Vagina (tissue), 2 donors: ENCODE results near the gene ZBTB40. TPM values are rescaled to one million over a fixed set of nuclear protein-coding genes. Genes with fewer than 3 reads are reported as not detected.

Experiments used
- DNase-seq, 2 donors: peaks; one replicate each; pipeline ENCODE4 v3.0.0-alpha.2; 2017; ENCODE audit errors: extremely low spot score in 2 of 2
- H3K27ac ChIP-seq: fragments of 200-600 bp; sonication (generic); one replicate; pipeline ENCODE4 v1.5.1; 2019
- H3K27me3 ChIP-seq: fragments of 200-600 bp; sonication (generic); one replicate; pipeline ENCODE4 v1.5.1; 2019
- H3K36me3 ChIP-seq, 2 donors: fragments of 200-600 bp; sonication (generic); one replicate each; pipeline ENCODE4 v1.5.1; 2017 to 2019
- H3K4me1 ChIP-seq: fragments of 200-600 bp; sonication (generic); one replicate; pipeline ENCODE4 v1.5.1; 2019
- H3K4me3 ChIP-seq, 2 donors: fragments of 200-600 bp; sonication (generic); 1 replicate in 1 of 2; 2 replicates in 1 of 2; pipeline ENCODE4 v1.5.1; 2016 to 2019
- H3K9me3 ChIP-seq: fragments of 200-600 bp; sonication (generic); one replicate; pipeline ENCODE4 v1.5.1; 2019
- CTCF ChIP-seq, 3 experiments: fragments of 450-650 bp in 2 of 3; fragments of 200-600 bp in 1 of 3; sonication (generic) in 1 of 3; IDR thresholded peaks; one replicate each; pipeline ENCODE4 v1.5.1; 2017 to 2019; ENCODE audit warnings: antibody characterized with exemption in 3 of 3, mild to moderate bottlenecking in 2 of 3, moderate library complexity in 2 of 3
- POLR2A ChIP-seq, 2 donors: fragments of 450-650 bp; IDR thresholded peaks; one replicate each; pipeline ENCODE4 v1.6.1; 2017; ENCODE audit warnings: antibody characterized with exemption in 2 of 2, mild to moderate bottlenecking in 2 of 2, moderate library complexity in 2 of 2
- POLR2AphosphoS5 ChIP-seq, 2 donors: sonication (generic); formaldehyde crosslinking; IDR thresholded peaks; one replicate each; pipeline ENCODE4 v1.9.0; 2017; ENCODE audit warnings: antibody characterized with exemption in 2 of 2, mild to moderate bottlenecking in 2 of 2, low read depth in 1 of 2; ENCODE audit not compliant: insufficient read depth in 1 of 2
- intact Hi-C: fragments of 100-400 bp; cut with DNase I; formaldehyde crosslinking; loops from one replicate; pipeline ENCODE4 v1.15.1; 2023
- total RNA-seq: library from RNA; depleted of rRNA; stranded (reverse); fragments of >200 nt; gene quantifications from one replicate; pipeline ENCODE4 v1.2.3, GENCODE V29; 2016

Gene ZBTB40
- total RNA-seq, 1 donor from 2014 or later: 14.7 TPM

GRCh38 chr1:22416555-22417454 lies 34.8 kb upstream of the ZBTB40 start:
- Histone ChIP-seq H3K27me3 (no peaks in the 10 kb centered on the region), H3K36me3 (no peaks in the 10 kb centered on the region), H3K27ac (no peak overlapping the region), H3K4me1 (peaks cover 5% of the 10 kb centered on the region), H3K4me3 (no peak overlapping the region), H3K9me3 (no peaks in the 10 kb centered on the region)
- DNase-seq: no peak
- intact Hi-C loops: loop anchor here (5.0 kb wide), 1 partner anchor 225 kb away; the partner anchor contains the start of gene C1QC
- TF ChIP-seq CTCF (IDR thresholded peaks at IDR 0.05): peak; percentile 18 to 49 (median 41)
- TF ChIP-seq POLR2A (IDR thresholded peaks at IDR 0.05): no peak
- TF ChIP-seq POLR2AphosphoS5 (IDR thresholded peaks at IDR 0.05; ENCODE audit: insufficient read depth in 1 of 2, low read depth in 1 of 2): peak in 1 of 2 donors; percentile 29

GRCh38 chr1:22417466-22417865 lies 34.2 kb upstream of the ZBTB40 start:
- H3K27me3 ChIP-seq: no peaks in the 10 kb centered on the region
- TF ChIP-seq CTCF (IDR thresholded peaks at IDR 0.05): no peak
- TF ChIP-seq POLR2AphosphoS5 (IDR thresholded peaks at IDR 0.05; ENCODE audit: insufficient read depth in 1 of 2, low read depth in 1 of 2): no peak
- no peak for TF ChIP-seq POLR2A (IDR thresholded peaks at IDR 0.05)
- DNase-seq: no peak
- H3K27ac ChIP-seq: no peak overlapping the region
- H3K4me1 ChIP-seq: peaks cover 5% of the 10 kb centered on the region
- H3K9me3 ChIP-seq: no peaks in the 10 kb centered on the region
- H3K4me3 ChIP-seq: no peak overlapping the region
- no peaks in the 10 kb centered on the region for H3K36me3 ChIP-seq
- intact Hi-C loops: loop anchor here (5.0 kb wide), 1 partner anchor 225 kb away; the partner anchor contains the start of gene C1QC

GRCh38 chr1:22418312-22418711 lies 33.3 kb upstream of the ZBTB40 start:
- H3K36me3 ChIP-seq: no peaks in the 10 kb centered on the region
- no peaks in the 10 kb centered on the region for H3K9me3 ChIP-seq
- intact Hi-C loops: loop anchor here (5.0 kb wide), 1 partner anchor 224 kb away; the partner anchor contains the start of gene C1QC
- H3K4me1 ChIP-seq: peaks cover 5% of the 10 kb centered on the region
- DNase-seq: peak in 1 of 2 donors; percentile 37
- no peak for TF ChIP-seq CTCF (IDR thresholded peaks at IDR 0.05)
- no peak for TF ChIP-seq POLR2AphosphoS5 (IDR thresholded peaks at IDR 0.05; ENCODE audit: insufficient read depth in 1 of 2, low read depth in 1 of 2)
- TF ChIP-seq POLR2A (IDR thresholded peaks at IDR 0.05): no peak
- H3K27me3 ChIP-seq: no peaks in the 10 kb centered on the region
- no peak overlapping the region for H3K4me3 ChIP-seq
- H3K27ac ChIP-seq: no peak overlapping the region

GRCh38 chr1:22418933-22419382 lies 32.7 kb upstream of the ZBTB40 start:
- Histone ChIP-seq H3K27me3 (no peaks in the 10 kb centered on the region), H3K4me3 (no peak overlapping the region), H3K9me3 (no peaks in the 10 kb centered on the region), H3K36me3 (no peaks in the 10 kb centered on the region), H3K27ac (no peak overlapping the region), H3K4me1 (peaks cover 5% of the 10 kb centered on the region)
- TF ChIP-seq CTCF (IDR thresholded peaks at IDR 0.05) (no peak), POLR2A (IDR thresholded peaks at IDR 0.05) (no peak), POLR2AphosphoS5 (IDR thresholded peaks at IDR 0.05; ENCODE audit: insufficient read depth in 1 of 2, low read depth in 1 of 2) (no peak)
- intact Hi-C loops: loop anchor here (5.0 kb wide), 1 partner anchor 223 kb away; the partner anchor contains the start of gene C1QC
- DNase-seq: peak in 1 of 2 donors; percentile 20
